CD1c-positive myeloid dendritic cell (primary cell): ENCODE data around the gene HSPA9.
A peak's percentile ranks its signal among the peaks of the same experiment; 100 is the strongest.

Experiments
- DNase-seq: peaks from one replicate; pipeline ENCODE4 v3.0.0-alpha.2; 2016; ENCODE audit errors: extremely low spot score

The HSPA9 gene

GRCh38 chr5:138575194-138576015, at the start of gene HSPA9:
Gene HSPA9, minus strand, starts transcription at chr5:138575401. Its CDS starts 83 bp downstream, at chr5:138575318.
- peak; percentile 100 for DNase-seq

- DNase-seq, result no peak
Measured at GRCh38 chr5:138623053-138623452, 47.9 kb upstream of the HSPA9 start.

- no peak for DNase-seq
Measured at GRCh38 chr5:138622051-138622450, 46.9 kb upstream of the HSPA9 start.

- DNase-seq, result no peak
Measured at GRCh38 chr5:138620663-138621224, 45.5 kb upstream of the HSPA9 start.

- DNase-seq, result no peak
Measured at GRCh38 chr5:138616508-138616907, 41.3 kb upstream of the HSPA9 start.

DNA sequence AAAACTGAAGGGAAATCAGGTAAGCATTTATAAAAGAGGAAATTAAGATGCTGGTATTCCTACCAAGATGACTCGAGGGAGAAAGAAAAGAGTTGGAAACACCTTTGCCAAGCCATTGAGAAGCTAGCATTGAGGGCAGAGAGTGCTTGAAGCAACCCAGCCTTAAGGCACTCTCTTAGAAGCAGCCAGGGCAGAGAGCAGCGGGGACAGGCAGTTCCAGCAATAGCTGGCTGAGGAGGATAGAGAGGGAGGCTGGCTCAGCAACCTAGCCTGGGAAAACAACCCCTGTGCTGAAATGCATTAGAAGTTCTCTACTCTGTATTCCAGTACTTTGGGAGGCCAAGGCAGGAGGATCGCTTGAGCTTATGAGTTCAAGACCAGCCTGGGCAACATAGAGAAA, 40.3 kb upstream of the HSPA9 start:
- no peak for DNase-seq

- DNase-seq, result peak; percentile 40
Measured at GRCh38 chr5:138611678-138612218, 36.5 kb upstream of the HSPA9 start.

GRCh38 chr5:138610918-138611677, 35.9 kb upstream of the HSPA9 start:
- no peak for DNase-seq

DNA sequence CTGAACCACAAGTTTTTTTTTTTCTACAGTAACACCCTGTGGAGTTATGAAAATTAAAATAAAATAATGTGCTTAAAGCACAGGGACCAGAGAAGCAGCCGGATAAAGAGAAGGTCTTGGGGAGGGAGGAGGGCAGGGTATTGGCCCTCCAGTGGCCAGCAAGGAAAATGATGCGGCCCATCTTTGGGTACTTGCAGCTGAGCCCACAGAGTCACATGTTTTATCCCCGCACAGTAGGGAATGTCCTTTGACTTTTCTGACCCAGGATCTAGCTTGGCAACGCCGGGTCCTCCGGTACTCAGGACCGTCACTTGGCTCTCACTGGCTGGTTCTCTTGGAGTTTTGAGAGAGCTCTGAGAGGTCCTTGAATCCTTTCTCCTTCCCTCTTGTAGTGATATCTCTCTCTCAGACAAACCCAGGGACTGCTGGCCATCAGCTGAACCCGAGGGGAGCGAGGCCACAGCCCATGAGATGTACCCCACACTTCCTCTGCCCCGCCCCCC, 35.3 kb upstream of the HSPA9 start:
- DNase-seq, result no peak

DNA sequence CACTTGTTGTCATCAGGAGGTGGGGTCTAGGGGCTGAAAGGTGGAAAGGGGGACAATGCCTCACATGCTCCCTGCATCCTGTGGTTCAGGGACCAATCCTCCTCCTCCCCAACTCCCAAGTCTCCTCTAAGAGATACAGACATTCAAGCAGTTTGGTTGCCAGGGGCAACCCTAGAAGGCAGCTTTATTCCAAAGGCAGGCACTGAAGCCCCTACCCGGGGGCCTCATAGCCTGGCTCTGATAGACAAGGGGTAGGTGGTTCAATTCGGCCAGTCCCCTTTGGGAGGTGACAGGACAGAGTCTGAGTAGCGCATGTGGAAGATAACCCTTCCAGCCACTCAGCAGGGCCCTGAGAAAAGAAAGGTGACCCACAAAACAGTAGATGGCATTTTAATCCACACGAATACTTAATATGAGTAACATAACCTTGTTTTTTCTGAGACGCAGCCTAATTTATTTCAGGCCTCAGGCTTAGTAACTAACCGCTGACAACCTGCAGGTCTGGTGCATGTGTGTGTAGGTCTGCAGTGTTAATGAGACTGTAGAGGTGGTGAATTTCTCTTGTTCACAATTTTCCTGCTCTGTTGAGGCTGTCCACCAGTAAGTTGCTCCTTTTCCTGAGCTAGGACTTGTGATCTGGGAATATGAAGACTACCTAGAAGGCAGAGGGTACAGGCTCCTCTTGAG, 31.3 kb upstream of the HSPA9 start:
- no peak for DNase-seq

DNA sequence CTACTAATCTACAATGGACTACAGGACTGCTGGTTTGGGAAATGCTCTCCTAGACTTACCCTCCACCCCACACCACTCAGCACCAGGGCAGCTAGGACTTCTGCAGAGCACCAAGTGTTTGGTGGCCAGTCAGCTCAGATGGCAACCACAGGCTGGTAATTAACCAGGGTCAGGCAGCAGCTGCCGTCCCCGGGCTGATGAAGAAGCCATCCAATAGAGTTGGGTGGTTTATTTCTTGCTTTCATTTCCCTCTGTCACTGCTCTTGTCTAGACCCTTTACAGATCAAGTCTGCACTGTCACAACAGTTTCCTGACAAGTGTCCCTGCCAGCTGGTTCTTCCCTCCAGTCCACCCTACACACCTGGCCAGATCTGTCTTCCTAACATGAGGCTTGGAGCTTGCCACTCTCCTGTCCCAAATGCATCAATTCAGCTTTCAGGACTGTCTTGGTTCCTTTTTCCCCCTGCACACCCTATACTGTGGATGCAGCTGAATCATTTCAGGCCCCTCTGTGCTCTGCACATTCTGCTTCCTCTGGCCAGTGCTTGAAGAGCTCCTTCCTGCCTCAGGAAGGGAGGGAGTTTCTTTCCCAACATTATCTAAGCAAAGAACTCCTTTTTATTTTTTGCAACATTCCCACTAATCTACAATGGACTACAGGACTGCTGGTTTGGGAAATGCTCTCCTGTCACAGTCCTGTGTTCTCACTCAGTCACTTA, 30.2 kb upstream of the HSPA9 start:
- peak; percentile 14 for DNase-seq

DNA sequence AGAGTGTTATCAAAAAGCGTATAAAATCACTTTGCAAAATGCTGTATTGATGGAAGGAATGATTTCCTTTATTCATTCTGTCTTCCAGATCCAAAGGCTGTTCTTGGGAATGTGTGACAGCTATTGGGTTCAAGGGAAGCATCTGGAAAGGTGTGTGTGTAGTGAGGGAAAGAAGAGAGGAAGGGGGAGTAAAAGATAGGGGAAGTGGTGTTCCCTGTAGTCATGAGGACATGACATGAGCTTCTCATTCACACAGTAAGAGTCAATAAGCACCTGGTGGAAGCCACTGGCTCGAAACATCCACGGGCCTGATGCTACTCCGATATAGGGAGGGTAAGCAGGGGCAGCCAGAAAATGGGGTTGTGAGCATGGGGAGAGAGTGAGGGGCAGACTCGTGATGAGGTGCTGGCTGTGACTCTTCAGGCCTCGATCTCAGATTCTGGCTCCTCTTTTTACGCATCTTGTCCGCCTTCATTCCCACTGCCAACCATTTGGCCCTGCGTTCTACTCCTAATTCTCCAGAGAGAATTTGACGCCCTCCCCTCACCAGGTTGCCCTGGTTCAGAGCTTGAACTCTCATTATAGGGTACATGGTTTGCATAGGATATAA, 29.1 kb upstream of the HSPA9 start:
- DNase-seq, result no peak

GRCh38 chr5:138603249-138603920, 28.2 kb upstream of the HSPA9 start:
- DNase-seq, result no peak

DNA sequence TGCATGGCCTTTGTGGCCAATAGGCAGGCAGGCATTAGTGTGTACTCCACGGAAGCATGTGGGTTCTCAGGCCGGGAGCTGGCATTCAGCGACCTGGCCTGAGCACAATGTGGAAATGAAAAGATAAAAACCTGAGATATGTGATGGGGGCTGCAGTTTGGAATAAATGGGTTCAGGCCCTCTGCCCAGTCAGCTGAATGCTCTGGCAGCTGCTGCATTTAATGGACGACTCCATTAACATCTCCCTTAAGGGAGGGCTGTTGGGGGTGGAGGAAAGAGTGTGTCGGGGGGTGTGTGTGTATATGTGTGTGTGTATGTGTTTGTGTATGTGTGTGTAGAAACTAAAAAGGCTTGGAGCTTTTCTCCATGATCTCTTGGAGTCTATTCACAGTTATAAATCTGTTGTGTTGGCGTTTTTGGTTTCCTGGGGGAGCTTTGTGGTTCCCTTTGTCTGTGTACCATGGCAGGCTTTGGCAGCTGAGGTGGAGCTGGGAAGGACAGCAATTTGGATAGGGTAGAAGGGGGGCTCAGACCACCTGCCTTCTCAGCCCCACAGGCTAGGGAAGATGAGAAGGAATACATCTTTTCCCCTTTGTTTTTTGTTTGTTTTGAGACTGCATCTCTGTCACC, 27.3 kb upstream of the HSPA9 start:
- DNase-seq, result no peak

DNA sequence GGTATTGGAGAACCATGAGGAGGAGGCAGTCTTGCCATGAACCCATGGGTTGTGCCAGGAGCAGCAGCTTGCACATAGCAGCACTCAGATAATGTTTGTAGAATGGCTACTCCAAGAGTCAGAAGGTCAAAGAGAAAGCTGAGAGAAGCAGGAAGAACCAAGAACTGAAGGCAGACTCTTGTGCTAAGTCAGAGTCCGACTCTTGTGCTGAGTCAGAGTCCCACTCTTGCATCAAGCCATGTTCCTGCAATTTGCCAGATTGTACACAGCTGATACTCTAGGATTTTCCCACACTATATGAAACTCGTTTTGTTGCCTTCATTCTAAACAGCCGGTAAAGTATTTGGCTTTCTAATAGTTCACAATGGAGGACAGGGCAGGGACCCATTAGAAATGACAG, 26.2 kb upstream of the HSPA9 start:
- DNase-seq, result peak; percentile 74

GRCh38 chr5:138600446-138600845, 25.2 kb upstream of the HSPA9 start:
- DNase-seq, result no peak

DNA sequence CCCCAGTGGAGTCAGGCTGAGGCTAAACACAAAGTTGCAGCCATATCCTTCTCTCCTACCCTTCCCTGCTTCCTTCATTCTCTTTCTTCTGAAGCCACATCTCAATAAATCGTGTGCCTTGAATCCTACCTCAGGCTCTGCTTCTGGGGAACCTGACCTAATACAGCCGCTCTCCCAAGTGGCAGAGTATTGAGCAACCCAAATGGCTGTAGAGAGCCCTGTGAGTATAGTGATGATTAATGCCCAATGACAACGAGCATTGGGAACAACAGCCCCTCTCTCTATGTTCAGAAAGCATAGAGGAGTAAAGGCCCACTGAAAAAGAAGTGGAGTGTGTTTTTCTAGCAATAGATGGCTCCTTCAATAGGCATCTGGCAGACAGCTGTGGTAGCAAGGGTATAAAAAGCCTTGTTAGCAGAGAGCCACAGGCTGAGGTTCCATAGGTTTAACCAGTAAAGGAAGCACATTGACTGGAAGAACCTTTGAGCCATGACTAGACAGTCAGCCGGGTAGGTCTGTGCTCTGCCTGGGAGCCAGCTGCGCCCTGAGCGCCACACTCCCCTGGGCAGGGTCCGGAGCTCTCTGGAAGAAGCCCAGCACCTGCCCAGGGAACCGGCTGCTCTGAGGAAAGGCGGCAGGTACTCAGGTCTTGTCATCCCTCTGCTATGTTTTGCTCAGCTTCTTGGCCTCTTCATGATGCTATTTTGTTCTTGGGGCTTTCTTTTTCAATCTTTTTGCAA, 22.6 kb upstream of the HSPA9 start:
- no peak for DNase-seq

DNA sequence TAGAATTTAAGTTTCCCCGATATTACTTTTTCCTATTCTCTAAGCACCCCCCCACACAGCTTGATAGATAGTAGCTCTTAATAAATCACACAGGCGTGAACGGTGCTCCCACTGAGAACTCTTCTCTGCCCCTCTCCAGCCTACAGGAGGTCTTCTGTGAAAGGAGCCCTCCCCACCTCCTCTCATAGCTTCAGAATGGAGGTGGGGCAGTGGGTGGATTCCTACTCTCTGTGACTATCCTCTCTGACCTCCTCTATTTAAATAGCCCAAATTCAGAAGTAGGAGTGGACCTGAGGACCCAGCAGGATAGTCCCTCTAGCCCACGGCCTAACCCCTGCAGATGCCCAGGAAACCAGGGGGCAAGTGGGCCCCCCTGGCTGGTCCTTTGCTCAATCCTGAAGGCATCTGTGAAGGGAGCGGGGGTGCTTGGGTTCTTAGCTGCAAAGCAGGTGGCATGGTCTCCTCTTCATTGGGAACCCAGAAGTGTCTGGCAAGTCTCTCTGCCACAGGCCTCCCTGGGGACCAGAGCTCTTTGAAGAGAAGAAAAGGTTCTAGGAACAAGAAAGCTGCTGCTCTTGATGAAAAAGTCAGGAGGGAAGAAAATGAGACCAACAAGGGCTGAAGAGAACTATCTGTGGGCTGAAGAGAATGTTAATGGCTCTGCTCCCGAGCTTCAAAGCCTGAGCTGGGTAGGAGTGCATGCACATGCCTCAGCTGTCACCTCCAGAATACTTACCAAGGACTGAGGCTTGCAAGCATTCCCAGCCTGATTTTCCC, 21.1 kb upstream of the HSPA9 start:
- DNase-seq, result no peak
